Glomerular visceral epithelial cell (primary cell): ENCODE results near the gene MAML2.

Experiments used
- DNase-seq: peaks from one replicate; pipeline ENCODE4 v3.0.0-alpha.2; 2016; ENCODE audit errors: extremely low spot score

The MAML2 gene

GRCh38 chr11:96213500-96213899 is 129.5 kb downstream of the MAML2 start:
- peak; percentile 68 for DNase-seq

- DNase-seq = no peak
Measured at GRCh38 chr11:96211436-96211835, 131.6 kb downstream of the MAML2 start.

GRCh38 chr11:96207459-96208449 is 135.2 kb downstream of the MAML2 start:
- no peak for DNase-seq

- no peak for DNase-seq
Measured at GRCh38 chr11:96206955-96207354, 136.0 kb downstream of the MAML2 start.

- DNase-seq = no peak
Measured at GRCh38 chr11:96205460-96205809, 137.6 kb downstream of the MAML2 start.

GRCh38 chr11:96204721-96205459 is 138.1 kb downstream of the MAML2 start:
- DNase-seq = no peak

GRCh38 chr11:96204366-96204659 is 138.7 kb downstream of the MAML2 start:
- no peak for DNase-seq

GRCh38 chr11:96203567-96204365 is 139.2 kb downstream of the MAML2 start:
- peak; percentile 72 for DNase-seq

- DNase-seq = no peak
Measured at GRCh38 chr11:96200243-96200642, 142.8 kb downstream of the MAML2 start.

- DNase-seq = no peak
Measured at GRCh38 chr11:96199563-96200025, 143.4 kb downstream of the MAML2 start.

GRCh38 chr11:96197801-96198701 is 144.9 kb downstream of the MAML2 start:
- no peak for DNase-seq

GRCh38 chr11:96197103-96197502 is 145.9 kb downstream of the MAML2 start:
- no peak for DNase-seq

- no peak for DNase-seq
Measured at GRCh38 chr11:96196181-96196662, 146.8 kb downstream of the MAML2 start.

GRCh38 chr11:96195671-96196070 is 147.3 kb downstream of the MAML2 start:
- DNase-seq = no peak

- no peak for DNase-seq
Measured at GRCh38 chr11:96194581-96195374, 148.2 kb downstream of the MAML2 start.

- DNase-seq = no peak
Measured at GRCh38 chr11:96193745-96194443, 149.1 kb downstream of the MAML2 start.

- DNase-seq = no peak
Measured at GRCh38 chr11:96191752-96192151, 151.2 kb downstream of the MAML2 start.

- no peak for DNase-seq
Measured at GRCh38 chr11:96189351-96189750, 153.6 kb downstream of the MAML2 start.

GRCh38 chr11:96188243-96189006 is 154.6 kb downstream of the MAML2 start:
- peak; percentile 12 for DNase-seq
